K562 (cell line): ENCODE measurements around the gene SYNPR. TPM values are rescaled to one million over a fixed set of nuclear protein-coding genes. Genes with fewer than 3 reads are reported as not detected.

Experiments
- ATAC-seq: fragments of 200-7000 bp; cut with Tn5 transposase; 3 replicates; pipeline ENCODE4 v1.9.1; 2020; ENCODE audit warnings: moderate library complexity
- BruUV-seq: library from RNA; stranded (reverse); fragments of 400-500 nt; replicated peaks from 2 replicates; lab custom pipeline; 2021; lab: Mats Ljungman, UMichigan
- CTCF ChIA-PET: fragments of 300-600 bp; formaldehyde crosslinking; extraction: SDS; loops from one replicate; lab custom pipeline; 2021; ENCODE audit warnings: low intra/inter-chr PET ratio; lab: Yijun Ruan, JAX
- POLR2A ChIA-PET: fragments of 300-600, 350-650 bp; sonication (Branson Sonifier 250); formaldehyde crosslinking; extraction: SDS; loops from one replicate; lab custom pipeline; 2021; ENCODE audit warnings: antibody characterized with exemption, inconsistent platforms; lab: Yijun Ruan, JAX
- DNase-seq, 4 experiments: peaks; one replicate each; pipeline versions ENCODE4 v3.0.0 to v3.0.0-alpha.2; 2011 to 2018; ENCODE audit warnings: low spot score in 3 of 4, mixed read lengths in 3 of 4; ENCODE audit errors: extremely low read depth in 1 of 4
- FAIRE-seq: peaks from 2 replicates; lab custom pipeline; 2011; peaks lifted over from hg19 to GRCh38; lab: Jason Lieb, UNC
- H2AFZ ChIP-seq: 2 replicates; pipeline ENCODE4 v1.6.0; 2011; ENCODE audit warnings: low read depth, low read length, control low read depth, inconsistent platforms
- H3K27ac ChIP-seq: fragments of 200-600 bp; 3 replicates; pipeline ENCODE4 v1.8.0; 2011; ENCODE audit warnings: low read depth, mild to moderate bottlenecking, control low read depth, inconsistent platforms, low read length, moderate library complexity, mixed read lengths; ENCODE audit errors: extremely low read depth
- H3K27me3 ChIP-seq, 2 experiments: fragments of 300-600 bp in 1 of 2; 2 replicates in 1 of 2; 3 replicates in 1 of 2; pipeline versions ENCODE4 v1.6.0 to v1.8.0; 2011; ENCODE audit warnings: inconsistent platforms in 2 of 2, low read length in 2 of 2, mild to moderate bottlenecking in 1 of 2, mixed read lengths in 1 of 2, moderate library complexity in 1 of 2; ENCODE audit not compliant: control insufficient read depth in 2 of 2, insufficient read depth in 2 of 2
- H3K36me3 ChIP-seq: fragments of 300-600 bp; 3 replicates; pipeline ENCODE4 v1.8.0; 2011; ENCODE audit warnings: mild to moderate bottlenecking, low read length, inconsistent platforms; ENCODE audit not compliant: control insufficient read depth, insufficient read depth
- H3K4me1 ChIP-seq, 2 experiments: fragments of 200-600 bp in 1 of 2; replicated peaks in 1 of 2; 2 replicates in 1 of 2; 3 replicates in 1 of 2; pipeline versions ENCODE4 v1.5.1 to v1.8.0; 2011; ENCODE audit warnings: inconsistent platforms in 2 of 2, low read length in 2 of 2, mild to moderate bottlenecking in 1 of 2, mixed read lengths in 1 of 2, moderate library complexity in 1 of 2; ENCODE audit not compliant: control insufficient read depth in 2 of 2, insufficient read depth in 2 of 2
- H3K4me2 ChIP-seq: 2 replicates; pipeline ENCODE4 v1.6.1; 2011; ENCODE audit warnings: low read length, control low read depth, inconsistent platforms, mixed read lengths; ENCODE audit not compliant: insufficient read depth
- H3K4me3 ChIP-seq: fragments of 200-600 bp; sonication (generic), shearing (Covaris generic); 2 replicates; pipeline ENCODE4 v1.5.1; 2016; ENCODE audit warnings: control low read depth, inconsistent platforms
- H3K79me2 ChIP-seq: fragments of 200-600 bp; 3 replicates; pipeline ENCODE4 v1.8.0; 2011; ENCODE audit warnings: low read length, inconsistent platforms; ENCODE audit not compliant: control insufficient read depth, insufficient read depth
- H3K9ac ChIP-seq, 2 experiments: 2 replicates each; pipeline versions ENCODE4 v1.6.0 to v1.6.1; 2011; ENCODE audit warnings: low read depth in 2 of 2, low read length in 2 of 2, control low read depth in 1 of 2, inconsistent platforms in 1 of 2, mild to moderate bottlenecking in 1 of 2, mixed read lengths in 1 of 2; ENCODE audit not compliant: insufficient read depth in 1 of 2
- H3K9me1 ChIP-seq: one replicate; pipeline ENCODE4 v1.6.0; 2011; ENCODE audit warnings: inconsistent platforms, mild to moderate bottlenecking, low read length, moderate library complexity; ENCODE audit not compliant: control insufficient read depth, insufficient read depth
- H3K9me3 ChIP-seq: replicated peaks from 2 replicates; pipeline ENCODE4 v1.5.1; 2011; ENCODE audit warnings: low read depth, low read length, inconsistent platforms; ENCODE audit not compliant: control insufficient read depth, insufficient read depth
- H4K20me1 ChIP-seq: replicated peaks from 2 replicates; pipeline ENCODE4 v1.6.1; 2011; ENCODE audit warnings: low read length, inconsistent platforms, mixed read lengths; ENCODE audit not compliant: control insufficient read depth, insufficient read depth
- BHLHE40 ChIP-seq: IDR thresholded peaks from 2 replicates; pipeline ENCODE4 v1.6.1; 2011; ENCODE audit warnings: low read length, improper control_type of control experiment
- HMG20A ChIP-seq: fragments of 450-650 bp; formaldehyde crosslinking; conservative IDR thresholded peaks from 2 replicates; pipeline ENCODE4 v1.4.0; 2020; ENCODE audit warnings: mild to moderate bottlenecking, mixed read lengths
- KDM2B ChIP-seq: fragments of 250-450 bp; sonication (Bioruptor Pico); IDR thresholded peaks from 2 replicates; pipeline ENCODE4 v1.8.0; 2021; ENCODE audit warnings: mild to moderate bottlenecking, moderate library complexity
- MAX ChIP-seq: sonication (generic); formaldehyde crosslinking; IDR thresholded peaks from 2 replicates; pipeline ENCODE4 v1.9.0; 2022; ENCODE audit warnings: mild to moderate bottlenecking, missing genetic modification reagents
- MCM3 ChIP-seq: fragments of 450-650 bp; IDR thresholded peaks from 2 replicates; pipeline ENCODE4 v1.6.1; 2016
- MEF2D ChIP-seq: conservative IDR thresholded peaks from 2 replicates; pipeline ENCODE4 v1.6.1; 2016; ENCODE audit warnings: low read depth, missing genetic modification characterization, missing compliant biosample characterization
- MTA1 ChIP-seq: fragments of 450-650 bp; IDR thresholded peaks from 2 replicates; pipeline ENCODE4 v1.6.1; 2017; ENCODE audit warnings: borderline replicate concordance
- NCOR1 ChIP-seq: fragments of 450-650 bp; IDR thresholded peaks from 2 replicates; pipeline ENCODE4 v1.6.1; 2016; ENCODE audit warnings: mild to moderate bottlenecking, moderate library complexity
- RCOR1 ChIP-seq, 2 experiments: IDR thresholded peaks; 2 replicates each; pipeline ENCODE4 v1.6.1; 2012; ENCODE audit warnings: low read depth in 2 of 2, low read length in 2 of 2, borderline replicate concordance in 1 of 2, improper control_type of control experiment in 1 of 2
- SETDB1 ChIP-seq: IDR thresholded peaks from one replicate; pipeline ENCODE4 v1.6.1; 2012; ENCODE audit warnings: low read length, control low read depth, inconsistent platforms
- XRCC5 ChIP-seq: fragments of 200-400 bp; formaldehyde crosslinking; IDR thresholded peaks from 2 replicates; pipeline ENCODE4 v1.6.1; 2017; ENCODE audit warnings: low read depth, mild to moderate bottlenecking, low read length
- ZNF12 ChIP-seq: sonication (generic); formaldehyde crosslinking; IDR thresholded peaks from 2 replicates; pipeline ENCODE4 v1.4.0; 2020; ENCODE audit warnings: mild to moderate bottlenecking, missing genetic modification reagents
- ZNF384 ChIP-seq: IDR thresholded peaks from 2 replicates; pipeline ENCODE4 v1.6.1; 2012; ENCODE audit warnings: low read depth, low read length, improper control_type of control experiment
- ZNF584 ChIP-seq: fragments of 200-800 bp; sonication (Bioruptor generic); IDR thresholded peaks from 2 replicates; pipeline ENCODE4 v1.6.1; 2016; ENCODE audit warnings: low read depth, mild to moderate bottlenecking, missing genetic modification characterization, missing compliant biosample characterization
- ZNF707 ChIP-seq: fragments of 250-450 bp; sonication (Bioruptor Pico); conservative IDR thresholded peaks from 2 replicates; pipeline ENCODE4 v1.8.0; 2022; ENCODE audit warnings: inconsistent platforms, mild to moderate bottlenecking, moderate library complexity
- ZNF785 ChIP-seq: fragments of 250-450 bp; sonication (Bioruptor Pico); IDR thresholded peaks from 2 replicates; pipeline ENCODE4 v1.4.0; 2020; ENCODE audit warnings: mild to moderate bottlenecking
- in situ Hi-C: fragments of 300-500 bp; cut with MboI; formaldehyde crosslinking; loops from 4 replicates; pipeline ENCODE4 v1.15.0; 2018; ENCODE audit warnings: inconsistent platforms, mixed read lengths
- intact Hi-C: fragments of 100-400 bp; cut with micrococcal nuclease; formaldehyde crosslinking; loops from 2 replicates; pipeline ENCODE4 v1.14.2; 2022
- polyA plus RNA-seq, 8 experiments: library from polyadenylated mRNA; depleted of rRNA in 4 of 8; stranded (reverse) in 5 of 8; unstranded in 3 of 8; fragments of >200 nt; fragmentation: Nextera tagmentation in 2 of 8; fragmentation: Illumina TruSeq in 1 of 8; extraction: Ambion mirVana in 2 of 8; extraction: Trizol in 1 of 8; gene quantifications; 2 replicates each; pipeline versions ENCODE4 v1.2.1 to v1.2.3, GENCODE V29; 2011 to 2014; ENCODE audit warnings: inconsistent platforms in 1 of 8, missing spikeins in 1 of 8
- total RNA-seq, 7 experiments: library from RNA; depleted of rRNA in 6 of 7; stranded (reverse); fragments of >200 nt in 6 of 7; fragmentation: Illumina TruSeq in 2 of 7; extraction: Trizol in 2 of 7; gene quantifications; 2 replicates each; pipeline versions ENCODE4 v1.2.1 to v1.2.3, GENCODE V29; 2011 to 2021; ENCODE audit warnings: low replicate concordance in 1 of 7
- TF ChIP-seq, protein P1 (sequence below): fragments of 450-650 bp; formaldehyde crosslinking; IDR thresholded peaks from 2 replicates; pipeline ENCODE4 v1.4.0; 2020; ENCODE audit warnings: mild to moderate bottlenecking, moderate library complexity
- TF ChIP-seq, protein P2 (sequence below): IDR thresholded peaks from 3 replicates; pipeline ENCODE4 v1.6.1; 2011; ENCODE audit warnings: borderline replicate concordance, mild to moderate bottlenecking, moderate library complexity; ENCODE audit not compliant: insufficient read length; ENCODE audit errors: extremely low read depth
- TF ChIP-seq, protein P3 (sequence below): fragments of 450-650 bp; IDR thresholded peaks from 2 replicates; pipeline ENCODE4 v1.6.1; 2016; ENCODE audit warnings: missing biosample characterization, missing genetic modification characterization

SYNPR gene
- total and polyA plus RNA-seq, 9 of the 15 experiments (the other 6 are each of a cell fraction or from before 2014, with no cell fraction given): not detected

DNA sequence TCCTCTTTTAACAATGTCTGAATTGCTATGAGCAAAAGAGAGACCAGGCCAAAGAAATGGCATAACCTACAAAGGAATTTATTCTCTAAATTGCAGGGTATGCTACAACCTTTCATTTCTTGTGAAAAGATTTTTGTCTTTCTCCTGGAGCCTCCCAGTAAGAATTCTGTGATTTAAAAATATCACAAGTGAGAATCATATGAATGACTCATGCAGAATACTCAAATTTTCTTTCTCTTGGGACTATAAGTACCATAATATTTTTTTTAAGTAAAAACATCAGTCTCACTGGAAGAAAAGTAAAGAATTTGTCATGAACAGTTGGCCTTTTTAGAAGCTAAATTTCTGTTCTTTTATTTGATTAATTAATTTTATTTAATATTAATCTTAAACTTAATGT lies 26.3 kb downstream of the SYNPR start:
- H3K4me2 ChIP-seq: no peak overlapping the region
- no TSS peak for BruUV-seq
- no peak overlapping the region for H3K4me3 ChIP-seq
- no peaks in the 10 kb centered on the region for H3K27me3 ChIP-seq
- no peaks in the 10 kb centered on the region for H3K9me3 ChIP-seq
- H2AFZ ChIP-seq: no peak overlapping the region
- no peaks in the 10 kb centered on the region for H3K36me3 ChIP-seq
- no peaks in the 10 kb centered on the region for H3K9me1 ChIP-seq
- no peak overlapping the region for H3K9ac ChIP-seq
- no peak for ATAC-seq
- no peak for DNase-seq
- H3K4me1 ChIP-seq: no peaks in the 10 kb centered on the region
- ChIA-PET POLR2A (no interaction called here), CTCF (no interaction called here)
- H4K20me1 ChIP-seq: no peaks in the 10 kb centered on the region
- no peak for FAIRE-seq
- in situ Hi-C loops (no loop called here), intact Hi-C loops (no loop called here)
- no peaks in the 10 kb centered on the region for H3K79me2 ChIP-seq
- TF ChIP-seq SETDB1 (no peak), NCOR1 (no peak), RCOR1 (IDR thresholded peaks at IDR 0.05; ENCODE audit: borderline replicate concordance in 1 of 2, low read depth in 2 of 2, low read length in 2 of 2) (no peak), MCM3 (no peak), ZNF12 (CRISPR knock-in tag) (no peak), MAX (CRISPR knock-in tag) (no peak), HMG20A (CRISPR knock-in tag) (no peak), ZNF384 (no peak), BHLHE40 (no peak), XRCC5 (no peak), ZNF584 (CRISPR knock-in tag) (no peak), MTA1 (no peak), ZNF707 (no peak), MEF2D (no peak), ZNF785 (CRISPR knock-in tag) (no peak), KDM2B (CRISPR knock-in tag) (no peak)
- TF ChIP-seq, protein P1, sequence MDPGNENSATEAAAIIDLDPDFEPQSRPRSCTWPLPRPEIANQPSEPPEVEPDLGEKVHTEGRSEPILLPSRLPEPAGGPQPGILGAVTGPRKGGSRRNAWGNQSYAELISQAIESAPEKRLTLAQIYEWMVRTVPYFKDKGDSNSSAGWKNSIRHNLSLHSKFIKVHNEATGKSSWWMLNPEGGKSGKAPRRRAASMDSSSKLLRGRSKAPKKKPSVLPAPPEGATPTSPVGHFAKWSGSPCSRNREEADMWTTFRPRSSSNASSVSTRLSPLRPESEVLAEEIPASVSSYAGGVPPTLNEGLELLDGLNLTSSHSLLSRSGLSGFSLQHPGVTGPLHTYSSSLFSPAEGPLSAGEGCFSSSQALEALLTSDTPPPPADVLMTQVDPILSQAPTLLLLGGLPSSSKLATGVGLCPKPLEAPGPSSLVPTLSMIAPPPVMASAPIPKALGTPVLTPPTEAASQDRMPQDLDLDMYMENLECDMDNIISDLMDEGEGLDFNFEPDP (CRISPR knock-in tag): no peak
- TF ChIP-seq, protein P2, sequence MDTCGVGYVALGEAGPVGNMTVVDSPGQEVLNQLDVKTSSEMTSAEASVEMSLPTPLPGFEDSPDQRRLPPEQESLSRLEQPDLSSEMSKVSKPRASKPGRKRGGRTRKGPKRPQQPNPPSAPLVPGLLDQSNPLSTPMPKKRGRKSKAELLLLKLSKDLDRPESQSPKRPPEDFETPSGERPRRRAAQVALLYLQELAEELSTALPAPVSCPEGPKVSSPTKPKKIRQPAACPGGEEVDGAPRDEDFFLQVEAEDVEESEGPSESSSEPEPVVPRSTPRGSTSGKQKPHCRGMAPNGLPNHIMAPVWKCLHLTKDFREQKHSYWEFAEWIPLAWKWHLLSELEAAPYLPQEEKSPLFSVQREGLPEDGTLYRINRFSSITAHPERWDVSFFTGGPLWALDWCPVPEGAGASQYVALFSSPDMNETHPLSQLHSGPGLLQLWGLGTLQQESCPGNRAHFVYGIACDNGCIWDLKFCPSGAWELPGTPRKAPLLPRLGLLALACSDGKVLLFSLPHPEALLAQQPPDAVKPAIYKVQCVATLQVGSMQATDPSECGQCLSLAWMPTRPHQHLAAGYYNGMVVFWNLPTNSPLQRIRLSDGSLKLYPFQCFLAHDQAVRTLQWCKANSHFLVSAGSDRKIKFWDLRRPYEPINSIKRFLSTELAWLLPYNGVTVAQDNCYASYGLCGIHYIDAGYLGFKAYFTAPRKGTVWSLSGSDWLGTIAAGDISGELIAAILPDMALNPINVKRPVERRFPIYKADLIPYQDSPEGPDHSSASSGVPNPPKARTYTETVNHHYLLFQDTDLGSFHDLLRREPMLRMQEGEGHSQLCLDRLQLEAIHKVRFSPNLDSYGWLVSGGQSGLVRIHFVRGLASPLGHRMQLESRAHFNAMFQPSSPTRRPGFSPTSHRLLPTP: no peak
- TF ChIP-seq, protein P3, sequence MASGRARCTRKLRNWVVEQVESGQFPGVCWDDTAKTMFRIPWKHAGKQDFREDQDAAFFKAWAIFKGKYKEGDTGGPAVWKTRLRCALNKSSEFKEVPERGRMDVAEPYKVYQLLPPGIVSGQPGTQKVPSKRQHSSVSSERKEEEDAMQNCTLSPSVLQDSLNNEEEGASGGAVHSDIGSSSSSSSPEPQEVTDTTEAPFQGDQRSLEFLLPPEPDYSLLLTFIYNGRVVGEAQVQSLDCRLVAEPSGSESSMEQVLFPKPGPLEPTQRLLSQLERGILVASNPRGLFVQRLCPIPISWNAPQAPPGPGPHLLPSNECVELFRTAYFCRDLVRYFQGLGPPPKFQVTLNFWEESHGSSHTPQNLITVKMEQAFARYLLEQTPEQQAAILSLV (tag): no peak
- no peak overlapping the region for H3K27ac ChIP-seq
